Panc1 (cell line): Measurements from ENCODE around the gene ECT2L.

Experiments
- POLR2AphosphoS5 ChIP-seq: IDR thresholded peaks from 2 replicates; pipeline ENCODE4 v1.6.1; 2012; ENCODE audit warnings: mild to moderate bottlenecking, low read depth, low read length, moderate library complexity
- TCF7L2 ChIP-seq: IDR thresholded peaks from 2 replicates; pipeline ENCODE4 v1.6.1; 2011; ENCODE audit warnings: mild to moderate bottlenecking, low read depth, low read length, inconsistent platforms
- TF ChIP-seq, protein P1 (sequence below): fragments of 450-650 bp; IDR thresholded peaks from 2 replicates; pipeline ENCODE4 v1.5.1; 2017; ENCODE audit warnings: mild to moderate bottlenecking
- TF ChIP-seq, protein P2 (sequence below), 2 experiments: IDR thresholded peaks; 2 replicates each; pipeline ENCODE4 v1.6.1; 2011 to 2012; ENCODE audit warnings: low read depth in 2 of 2, control low read depth in 1 of 2, low read length in 1 of 2, mild to moderate bottlenecking in 1 of 2, moderate library complexity in 1 of 2; ENCODE audit not compliant: insufficient read depth in 1 of 2

DNA sequence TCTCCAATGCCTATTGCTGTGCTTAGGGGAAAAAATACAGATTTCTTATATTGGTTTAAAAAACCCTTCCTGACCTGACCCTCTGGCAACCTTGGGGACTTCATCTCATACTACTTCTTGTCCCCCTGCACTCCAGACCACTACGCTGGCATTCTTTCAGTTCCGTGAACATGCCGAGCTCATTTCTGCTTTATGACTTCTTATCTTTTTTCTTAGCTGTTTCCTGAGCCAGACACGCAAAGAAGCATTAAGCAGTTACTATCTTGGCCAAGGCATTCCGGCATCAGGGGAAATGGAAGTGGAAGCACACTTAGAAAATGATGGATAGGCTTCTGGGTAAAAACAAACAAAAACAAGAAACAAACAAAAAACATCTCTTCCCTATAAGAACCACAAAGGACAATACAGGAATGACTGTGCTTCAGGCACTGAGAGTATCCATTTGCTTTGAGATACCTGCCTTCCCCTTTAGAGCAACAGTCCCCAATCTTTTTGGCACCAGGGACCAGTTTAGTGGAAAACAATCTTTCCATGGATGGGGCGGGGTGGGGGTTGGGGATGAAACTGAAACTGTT lies 26.7 kb upstream of the ECT2L start:
- TF ChIP-seq, protein P1, sequence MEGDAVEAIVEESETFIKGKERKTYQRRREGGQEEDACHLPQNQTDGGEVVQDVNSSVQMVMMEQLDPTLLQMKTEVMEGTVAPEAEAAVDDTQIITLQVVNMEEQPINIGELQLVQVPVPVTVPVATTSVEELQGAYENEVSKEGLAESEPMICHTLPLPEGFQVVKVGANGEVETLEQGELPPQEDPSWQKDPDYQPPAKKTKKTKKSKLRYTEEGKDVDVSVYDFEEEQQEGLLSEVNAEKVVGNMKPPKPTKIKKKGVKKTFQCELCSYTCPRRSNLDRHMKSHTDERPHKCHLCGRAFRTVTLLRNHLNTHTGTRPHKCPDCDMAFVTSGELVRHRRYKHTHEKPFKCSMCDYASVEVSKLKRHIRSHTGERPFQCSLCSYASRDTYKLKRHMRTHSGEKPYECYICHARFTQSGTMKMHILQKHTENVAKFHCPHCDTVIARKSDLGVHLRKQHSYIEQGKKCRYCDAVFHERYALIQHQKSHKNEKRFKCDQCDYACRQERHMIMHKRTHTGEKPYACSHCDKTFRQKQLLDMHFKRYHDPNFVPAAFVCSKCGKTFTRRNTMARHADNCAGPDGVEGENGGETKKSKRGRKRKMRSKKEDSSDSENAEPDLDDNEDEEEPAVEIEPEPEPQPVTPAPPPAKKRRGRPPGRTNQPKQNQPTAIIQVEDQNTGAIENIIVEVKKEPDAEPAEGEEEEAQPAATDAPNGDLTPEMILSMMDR, result no peak
- TF ChIP-seq, protein P2, sequence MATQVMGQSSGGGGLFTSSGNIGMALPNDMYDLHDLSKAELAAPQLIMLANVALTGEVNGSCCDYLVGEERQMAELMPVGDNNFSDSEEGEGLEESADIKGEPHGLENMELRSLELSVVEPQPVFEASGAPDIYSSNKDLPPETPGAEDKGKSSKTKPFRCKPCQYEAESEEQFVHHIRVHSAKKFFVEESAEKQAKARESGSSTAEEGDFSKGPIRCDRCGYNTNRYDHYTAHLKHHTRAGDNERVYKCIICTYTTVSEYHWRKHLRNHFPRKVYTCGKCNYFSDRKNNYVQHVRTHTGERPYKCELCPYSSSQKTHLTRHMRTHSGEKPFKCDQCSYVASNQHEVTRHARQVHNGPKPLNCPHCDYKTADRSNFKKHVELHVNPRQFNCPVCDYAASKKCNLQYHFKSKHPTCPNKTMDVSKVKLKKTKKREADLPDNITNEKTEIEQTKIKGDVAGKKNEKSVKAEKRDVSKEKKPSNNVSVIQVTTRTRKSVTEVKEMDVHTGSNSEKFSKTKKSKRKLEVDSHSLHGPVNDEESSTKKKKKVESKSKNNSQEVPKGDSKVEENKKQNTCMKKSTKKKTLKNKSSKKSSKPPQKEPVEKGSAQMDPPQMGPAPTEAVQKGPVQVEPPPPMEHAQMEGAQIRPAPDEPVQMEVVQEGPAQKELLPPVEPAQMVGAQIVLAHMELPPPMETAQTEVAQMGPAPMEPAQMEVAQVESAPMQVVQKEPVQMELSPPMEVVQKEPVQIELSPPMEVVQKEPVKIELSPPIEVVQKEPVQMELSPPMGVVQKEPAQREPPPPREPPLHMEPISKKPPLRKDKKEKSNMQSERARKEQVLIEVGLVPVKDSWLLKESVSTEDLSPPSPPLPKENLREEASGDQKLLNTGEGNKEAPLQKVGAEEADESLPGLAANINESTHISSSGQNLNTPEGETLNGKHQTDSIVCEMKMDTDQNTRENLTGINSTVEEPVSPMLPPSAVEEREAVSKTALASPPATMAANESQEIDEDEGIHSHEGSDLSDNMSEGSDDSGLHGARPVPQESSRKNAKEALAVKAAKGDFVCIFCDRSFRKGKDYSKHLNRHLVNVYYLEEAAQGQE (IDR thresholded peaks at IDR 0.05; ENCODE audit: insufficient read depth in 1 of 2, low read depth in 2 of 2, low read length in 1 of 2), result no peak
- no peak for TF ChIP-seq TCF7L2
- no peak for TF ChIP-seq POLR2AphosphoS5
